OCI-LY3 (cell line): ENCODE measurements around the gene ADAP2.
"Not testable (repeated sequence)": the region's sequence is repeated elsewhere in the genome, so short reads cannot be mapped to it uniquely, and the experiment has no call there.

Source experiments
- H2AFZ ChIP-seq: fragments of 200-600, 300-600 bp; shearing (Covaris generic); 2 replicates; pipeline ENCODE4 v1.6.0; 2014; ENCODE audit warnings: antibody characterized with exemption, low read depth, low read length
- H3K27ac ChIP-seq: fragments of 200-600, 300-600 bp; sonication (generic); 2 replicates; pipeline ENCODE4 v1.5.1; 2014; ENCODE audit warnings: mild to moderate bottlenecking, low read length, moderate library complexity, mixed read lengths
- H3K27me3 ChIP-seq: fragments of 200-600, 300-600 bp; sonication (generic); 2 replicates; pipeline ENCODE4 v1.6.1; 2014; ENCODE audit warnings: low read depth, low read length, mixed read lengths
- H3K36me3 ChIP-seq: fragments of 200-600, 300-600 bp; sonication (generic); replicated peaks from 2 replicates; pipeline ENCODE3; 2014; ENCODE audit warnings: low read depth, low read length, mixed read lengths
- H3K4me1 ChIP-seq: fragments of 300-600, 200-600 bp; sonication (generic); 2 replicates; pipeline ENCODE4 v1.6.1; 2014; ENCODE audit warnings: low read length, mixed read lengths
- H3K4me2 ChIP-seq: fragments of 200-600, 300-600 bp; sonication (generic); 2 replicates; pipeline ENCODE4 v1.6.1; 2014; ENCODE audit warnings: low read length, mixed read lengths
- H3K4me3 ChIP-seq: fragments of 300-600, 200-600 bp; sonication (generic); 2 replicates; pipeline ENCODE4 v1.5.1; 2014; ENCODE audit warnings: antibody characterized with exemption, mild to moderate bottlenecking, low read length, moderate library complexity
- H3K79me2 ChIP-seq: fragments of 300-600, 200-600 bp; shearing (Covaris generic); 2 replicates; pipeline ENCODE4 v1.6.1; 2014; ENCODE audit warnings: mild to moderate bottlenecking, low read length, mixed read lengths
- H3K9ac ChIP-seq: fragments of 300-600, 200-600 bp; shearing (Covaris generic); 2 replicates; pipeline ENCODE4 v1.6.0; 2014; ENCODE audit warnings: mild to moderate bottlenecking, low read length, moderate library complexity
- H3K9me3 ChIP-seq: fragments of 200-600, 300-600 bp; shearing (Covaris generic); 2 replicates; pipeline ENCODE4 v1.6.1; 2014; ENCODE audit warnings: low read length, mixed read lengths; ENCODE audit not compliant: insufficient read depth
- H4K20me1 ChIP-seq: fragments of 200-600, 300-600 bp; sonication (generic); 2 replicates; pipeline ENCODE4 v1.6.1; 2016; ENCODE audit warnings: low read length, mixed read lengths; ENCODE audit not compliant: insufficient read depth
- EZH2phosphoT487 ChIP-seq: fragments of 200-600 bp; shearing (Covaris generic); IDR thresholded peaks from 2 replicates; pipeline ENCODE4 v1.6.1; 2018; ENCODE audit warnings: antibody characterized with exemption, mixed run types, low read depth
- TF ChIP-seq, protein P1 (sequence below): fragments of 200-600, 300-600 bp; sonication (generic); IDR thresholded peaks from 2 replicates; pipeline ENCODE4 v1.5.1; 2014; ENCODE audit warnings: antibody characterized with exemption, low read length, low read depth

The ADAP2 gene

DNA sequence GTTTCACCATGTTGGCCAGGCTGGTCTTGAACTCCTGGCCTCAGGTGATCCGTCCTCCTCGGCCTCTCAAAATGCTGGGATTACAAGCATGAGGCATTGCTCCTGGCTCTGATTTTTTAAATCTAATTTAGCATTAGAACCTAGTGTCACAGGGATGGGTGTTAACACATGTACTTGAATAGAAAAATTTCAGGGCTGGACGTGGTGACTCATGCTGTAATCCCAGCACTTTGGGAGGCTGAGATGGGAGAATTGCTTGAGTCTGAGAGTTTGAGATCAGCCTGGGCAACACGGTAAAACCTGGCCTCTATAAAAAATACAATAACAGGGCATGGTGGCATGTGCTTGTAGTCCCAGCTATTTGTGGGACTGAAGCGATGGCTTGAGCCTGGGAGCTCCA, 43.1 kb downstream of the ADAP2 start:
- H3K36me3 ChIP-seq, result no peaks in the 10 kb centered on the region
- H3K4me2 ChIP-seq, result no peak overlapping the region
- no peak overlapping the region for H3K4me3 ChIP-seq
- no peaks in the 10 kb centered on the region for H4K20me1 ChIP-seq
- H3K27me3 ChIP-seq, result no peaks in the 10 kb centered on the region
- TF ChIP-seq, protein P1, sequence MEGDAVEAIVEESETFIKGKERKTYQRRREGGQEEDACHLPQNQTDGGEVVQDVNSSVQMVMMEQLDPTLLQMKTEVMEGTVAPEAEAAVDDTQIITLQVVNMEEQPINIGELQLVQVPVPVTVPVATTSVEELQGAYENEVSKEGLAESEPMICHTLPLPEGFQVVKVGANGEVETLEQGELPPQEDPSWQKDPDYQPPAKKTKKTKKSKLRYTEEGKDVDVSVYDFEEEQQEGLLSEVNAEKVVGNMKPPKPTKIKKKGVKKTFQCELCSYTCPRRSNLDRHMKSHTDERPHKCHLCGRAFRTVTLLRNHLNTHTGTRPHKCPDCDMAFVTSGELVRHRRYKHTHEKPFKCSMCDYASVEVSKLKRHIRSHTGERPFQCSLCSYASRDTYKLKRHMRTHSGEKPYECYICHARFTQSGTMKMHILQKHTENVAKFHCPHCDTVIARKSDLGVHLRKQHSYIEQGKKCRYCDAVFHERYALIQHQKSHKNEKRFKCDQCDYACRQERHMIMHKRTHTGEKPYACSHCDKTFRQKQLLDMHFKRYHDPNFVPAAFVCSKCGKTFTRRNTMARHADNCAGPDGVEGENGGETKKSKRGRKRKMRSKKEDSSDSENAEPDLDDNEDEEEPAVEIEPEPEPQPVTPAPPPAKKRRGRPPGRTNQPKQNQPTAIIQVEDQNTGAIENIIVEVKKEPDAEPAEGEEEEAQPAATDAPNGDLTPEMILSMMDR, result no peak
- TF ChIP-seq EZH2phosphoT487, result no peak
- no peak overlapping the region for H3K9ac ChIP-seq
- H3K79me2 ChIP-seq, result no peaks in the 10 kb centered on the region
- peaks cover 32% of the 10 kb centered on the region for H3K4me1 ChIP-seq
- no peaks in the 10 kb centered on the region for H3K9me3 ChIP-seq
- H3K27ac ChIP-seq, result no peak overlapping the region
- no peak overlapping the region for H2AFZ ChIP-seq

- no peaks in the 10 kb centered on the region for H3K79me2 ChIP-seq
- H3K4me2 ChIP-seq, result no peak overlapping the region
- H4K20me1 ChIP-seq, result no peaks in the 10 kb centered on the region
- H3K27me3 ChIP-seq, result no peaks in the 10 kb centered on the region
- H3K4me1 ChIP-seq, result peaks cover 37% of the 10 kb centered on the region
- H2AFZ ChIP-seq, result no peak overlapping the region
- H3K36me3 ChIP-seq, result no peaks in the 10 kb centered on the region
- no peak for TF ChIP-seq EZH2phosphoT487
- TF ChIP-seq, protein P1, result no peak
- H3K9me3 ChIP-seq, result no peaks in the 10 kb centered on the region
- H3K4me3 ChIP-seq, result no peak overlapping the region
- H3K27ac ChIP-seq, result no peak overlapping the region
- H3K9ac ChIP-seq, result no peak overlapping the region
Observed at GRCh38 chr17:30965686-30966085, 43.9 kb downstream of the ADAP2 start.

DNA sequence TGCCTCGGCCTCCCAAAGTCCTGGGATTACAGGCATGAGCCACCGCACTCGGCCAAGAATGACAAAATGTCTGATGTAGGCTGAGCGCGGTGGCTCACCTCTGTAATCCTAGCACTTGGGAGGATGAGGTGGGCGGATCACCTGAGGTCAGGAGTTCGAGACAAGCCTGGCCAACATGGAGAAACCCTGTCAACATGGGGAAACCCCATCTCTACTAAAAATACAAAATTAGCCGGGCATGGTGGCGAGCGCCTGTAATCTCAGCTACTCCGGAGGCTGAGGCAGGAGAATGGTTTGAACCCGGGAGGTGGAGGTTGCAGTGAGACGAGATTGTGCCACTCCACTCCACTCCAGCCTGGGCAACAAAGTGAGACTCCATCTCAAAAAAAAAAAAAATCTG, 46.2 kb downstream of the ADAP2 start:
- H3K9me3 ChIP-seq, H3K27ac ChIP-seq, H3K79me2 ChIP-seq, H2AFZ ChIP-seq, H3K36me3 ChIP-seq, H3K9ac ChIP-seq, H3K27me3 ChIP-seq, H4K20me1 ChIP-seq: not testable (repeated sequence)
- peak overlapping the region; percentile 48 for H3K4me3 ChIP-seq
- H3K4me1 ChIP-seq, result peaks cover 29% of the 10 kb centered on the region
- H3K4me2 ChIP-seq, result peak overlapping the region; percentile 56

- peak overlapping the region; percentile 75 for H3K9ac ChIP-seq
- peaks cover 14% of the 10 kb centered on the region for H3K79me2 ChIP-seq
- H3K4me2 ChIP-seq, result peak overlapping the region; percentile 93
- peak overlapping the region; percentile 90 for H2AFZ ChIP-seq
- H3K36me3 ChIP-seq, result peaks cover 10% of the 10 kb centered on the region
- H3K27ac ChIP-seq, result peak overlapping the region; percentile 60
- no peaks in the 10 kb centered on the region for H4K20me1 ChIP-seq
- H3K4me1 ChIP-seq, result peaks cover 29% of the 10 kb centered on the region
- TF ChIP-seq EZH2phosphoT487, result no peak
- TF ChIP-seq, protein P1, result no peak
- no peaks in the 10 kb centered on the region for H3K27me3 ChIP-seq
- peak overlapping the region; percentile 77 for H3K4me3 ChIP-seq
- H3K9me3 ChIP-seq, result peaks cover 5% of the 10 kb centered on the region; the same call in 1 of the 2 replicates
Observed at GRCh38 chr17:30969989-30970830, 48.5 kb downstream of the ADAP2 start.
